B cell (primary cell): ENCODE data around the gene SLC25A6. TPM values are rescaled to one million over a fixed set of nuclear protein-coding genes. Genes with fewer than 3 reads are reported as not detected.

ENCODE experiments used
- ATAC-seq: fragments of 200-7000 bp; cut with Tn5 transposase; one replicate; pipeline ENCODE4 v1.10.0; 2021; ENCODE audit warnings: low read depth, mild to moderate bottlenecking, moderate number of reproducible peaks, moderate library complexity
- CTCF ChIA-PET: fragments of 350-600 bp; sonication (Branson Sonifier 250); formaldehyde crosslinking; loops from one replicate; lab custom pipeline; 2021; ENCODE audit warnings: antibody characterized with exemption, inconsistent platforms; lab: Charles Lee
- POLR2A ChIA-PET: fragments of 350-600 bp; sonication (Branson Sonifier 250); formaldehyde crosslinking; loops from one replicate; lab custom pipeline; 2021; ENCODE audit warnings: antibody characterized with exemption; lab: Charles Lee
- DNase-seq: peaks from one replicate; pipeline ENCODE4 v3.0.0; 2013
- H2AFZ ChIP-seq: 2 replicates; pipeline ENCODE4 v1.6.1; 2012; ENCODE audit warnings: mild to moderate bottlenecking, low read depth, low read length; ENCODE audit not compliant: insufficient read depth, poor library complexity, severe bottlenecking
- H3K27ac ChIP-seq, 2 donors: 1 replicate in 1 of 2; 2 replicates in 1 of 2; pipeline ENCODE4 v1.5.1; 2012 to 2013; ENCODE audit warnings: low read length in 2 of 2, mild to moderate bottlenecking in 2 of 2, moderate library complexity in 1 of 2
- H3K27me3 ChIP-seq, 4 experiments: fragments of 200-600 bp in 1 of 4; sonication (generic) in 1 of 4; replicated peaks in 1 of 4; 1 replicate in 2 of 4; 2 replicates in 2 of 4; pipeline versions ENCODE4 v1.6.1 to v1.7.0; 2013 to 2016; ENCODE audit warnings: low read length in 3 of 4, mild to moderate bottlenecking in 2 of 4, mixed read lengths in 1 of 4, moderate library complexity in 1 of 4; ENCODE audit not compliant: insufficient read depth in 4 of 4, control insufficient read depth in 3 of 4; ENCODE audit errors: control extremely low read depth in 1 of 4
- H3K36me3 ChIP-seq, 2 experiments: replicated peaks in 1 of 2; 1 replicate in 1 of 2; 2 replicates in 1 of 2; pipeline versions ENCODE4 v1.6.1 to v1.7.1; 2013; ENCODE audit warnings: low read length in 1 of 2; ENCODE audit not compliant: insufficient read depth in 2 of 2, control insufficient read depth in 1 of 2; ENCODE audit errors: control extremely low read depth in 1 of 2, extremely low read depth in 1 of 2
- H3K4me1 ChIP-seq, 2 donors: fragments of 200-600 bp in 1 of 2; sonication (generic) in 1 of 2; 1 replicate in 1 of 2; 2 replicates in 1 of 2; pipeline versions ENCODE4 v1.5.1 to v1.6.1; 2013 to 2017; ENCODE audit warnings: low read length in 2 of 2; ENCODE audit not compliant: control insufficient read depth in 2 of 2, insufficient read depth in 2 of 2
- H3K4me2 ChIP-seq: replicated peaks from 2 replicates; pipeline ENCODE3; 2012; ENCODE audit warnings: mild to moderate bottlenecking, low read depth, low read length; ENCODE audit not compliant: poor library complexity, severe bottlenecking
- H3K4me3 ChIP-seq, 5 experiments: fragments of 200-600 bp in 1 of 5; sonication (generic) in 1 of 5; 1 replicate in 3 of 5; 2 replicates in 2 of 5; pipeline versions ENCODE4 v1.5.1 to v1.7.0; 2011 to 2016; ENCODE audit warnings: low read length in 4 of 5, mild to moderate bottlenecking in 4 of 5, low read depth in 2 of 5, control low read depth in 1 of 5, moderate library complexity in 1 of 5; ENCODE audit not compliant: insufficient read depth in 1 of 5; ENCODE audit errors: control extremely low read depth in 1 of 5, extremely low read depth in 1 of 5
- H3K79me2 ChIP-seq: fragments of 200-600 bp; sonication (generic); one replicate; pipeline ENCODE4 v1.6.0; 2016; ENCODE audit warnings: low read length; ENCODE audit not compliant: control insufficient read depth, insufficient read depth
- H3K9ac ChIP-seq: fragments of 200-600 bp; sonication (generic); 2 replicates; pipeline ENCODE4 v1.6.1; 2017; ENCODE audit warnings: mild to moderate bottlenecking, low read length, moderate library complexity
- H3K9me3 ChIP-seq, 3 donors: one replicate each; pipeline versions ENCODE4 v1.6.1 to v1.7.1; 2013; ENCODE audit warnings: low read length in 2 of 3; ENCODE audit not compliant: control insufficient read depth in 2 of 3, insufficient read depth in 1 of 3; ENCODE audit errors: control extremely low read depth in 1 of 3
- H4K20me1 ChIP-seq: 2 replicates; pipeline ENCODE4 v1.6.0; 2012; ENCODE audit warnings: mild to moderate bottlenecking, low read length; ENCODE audit not compliant: insufficient read depth, control insufficient read depth, poor library complexity, severe bottlenecking
- H3K27ac Mint-ChIP-seq: one replicate; pipeline ENCODE4 v1.8.0; 2021; ENCODE audit warnings: mixed read lengths
- H3K27me3 Mint-ChIP-seq: one replicate; pipeline ENCODE4 v1.8.0; 2021; ENCODE audit warnings: mixed read lengths
- H3K4me1 Mint-ChIP-seq: one replicate; pipeline ENCODE4 v1.8.0; 2021; ENCODE audit warnings: mixed read lengths
- H3K4me3 Mint-ChIP-seq: one replicate; pipeline ENCODE4 v1.8.0; 2021; ENCODE audit warnings: mixed read lengths
- H3K9me3 Mint-ChIP-seq: one replicate; pipeline ENCODE4 v1.8.0; 2022; ENCODE audit warnings: mixed read lengths; ENCODE audit not compliant: insufficient read depth
- EZH2 ChIP-seq: IDR thresholded peaks from 2 replicates; pipeline ENCODE4 v1.6.1; 2012; ENCODE audit warnings: borderline replicate concordance, low read depth, mild to moderate bottlenecking, moderate library complexity, low read length; ENCODE audit not compliant: insufficient read depth, poor library complexity, severe bottlenecking
- WGBS: methylation state at CpG from one replicate; pipeline ENCODE4 v1.1.5; 2013; ENCODE audit warnings: missing lambda C conversion rate; ENCODE audit not compliant: insufficient coverage; 5-methylcytosine and 5-hydroxymethylcytosine counted together
- intact Hi-C: fragments of 100-400 bp; cut with micrococcal nuclease; formaldehyde crosslinking; loops from one replicate; pipeline ENCODE4 v1.10.0; 2022
- polyA plus RNA-seq: library from polyadenylated mRNA; depleted of rRNA; stranded (reverse); fragments of >200 nt; gene quantifications from 2 replicates; pipeline ENCODE4 v1.2.3, GENCODE V29; 2012
- total RNA-seq, 2 donors: library from RNA; stranded (reverse); fragments of 120-200 nt in 1 of 2; gene quantifications; 1 replicate in 1 of 2; 2 replicates in 1 of 2; pipeline versions ENCODE4 v1.2.3 to v1.2.4, GENCODE V29; 2013 to 2022
- TF ChIP-seq, protein P1 (sequence below): fragments of 200-600 bp; IDR thresholded peaks from one replicate; pipeline ENCODE4 v1.8.0; 2022; ENCODE audit warnings: antibody characterized with exemption, mild to moderate bottlenecking

The SLC25A6 gene
- total and polyA plus RNA-seq, 2 donors (not counting 1 experiment from before 2014, with no cell fraction given): 343 to 642 TPM

DNA sequence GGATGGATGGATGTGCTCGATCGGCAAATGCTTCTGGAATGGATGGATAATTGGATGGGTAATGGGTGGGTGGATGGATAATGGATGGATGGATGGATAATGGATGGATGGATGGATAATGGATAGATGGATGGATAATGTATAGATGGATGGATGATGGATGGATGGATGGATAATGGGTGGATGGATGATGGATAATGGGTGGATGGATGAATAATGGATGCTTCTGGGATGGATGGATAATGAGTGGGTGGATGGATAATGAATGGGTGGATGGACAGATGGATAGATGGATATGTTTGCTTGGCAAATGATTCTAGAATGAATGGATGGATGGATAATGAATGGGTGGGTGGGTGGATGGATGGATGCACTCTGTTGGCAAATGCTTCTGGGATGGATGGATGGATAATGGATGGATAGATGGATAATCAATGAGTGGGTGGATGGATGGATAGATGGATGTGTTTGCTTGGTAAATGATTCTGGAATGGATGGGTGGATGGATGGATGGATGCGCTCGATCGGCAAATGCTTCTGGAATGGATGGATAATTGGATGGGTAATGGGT, 3.8 kb upstream of the SLC25A6 start:
- H2AFZ ChIP-seq: no peak overlapping the region
- no peak for DNase-seq
- H3K9ac ChIP-seq: no peak overlapping the region
- peaks cover 48% of the 10 kb centered on the region for H3K79me2 ChIP-seq
- H3K4me1 ChIP-seq: peaks cover 11 to 12% of the 10 kb centered on the region in 2 donors
- H3K36me3 ChIP-seq: peaks cover 0 to 18% of the 10 kb centered on the region in 2 experiments
- ChIA-PET CTCF (no interaction called here), POLR2A (no interaction called here)
- no peaks in the 10 kb centered on the region for H3K9me3 Mint-ChIP-seq
- TF ChIP-seq, protein P1, sequence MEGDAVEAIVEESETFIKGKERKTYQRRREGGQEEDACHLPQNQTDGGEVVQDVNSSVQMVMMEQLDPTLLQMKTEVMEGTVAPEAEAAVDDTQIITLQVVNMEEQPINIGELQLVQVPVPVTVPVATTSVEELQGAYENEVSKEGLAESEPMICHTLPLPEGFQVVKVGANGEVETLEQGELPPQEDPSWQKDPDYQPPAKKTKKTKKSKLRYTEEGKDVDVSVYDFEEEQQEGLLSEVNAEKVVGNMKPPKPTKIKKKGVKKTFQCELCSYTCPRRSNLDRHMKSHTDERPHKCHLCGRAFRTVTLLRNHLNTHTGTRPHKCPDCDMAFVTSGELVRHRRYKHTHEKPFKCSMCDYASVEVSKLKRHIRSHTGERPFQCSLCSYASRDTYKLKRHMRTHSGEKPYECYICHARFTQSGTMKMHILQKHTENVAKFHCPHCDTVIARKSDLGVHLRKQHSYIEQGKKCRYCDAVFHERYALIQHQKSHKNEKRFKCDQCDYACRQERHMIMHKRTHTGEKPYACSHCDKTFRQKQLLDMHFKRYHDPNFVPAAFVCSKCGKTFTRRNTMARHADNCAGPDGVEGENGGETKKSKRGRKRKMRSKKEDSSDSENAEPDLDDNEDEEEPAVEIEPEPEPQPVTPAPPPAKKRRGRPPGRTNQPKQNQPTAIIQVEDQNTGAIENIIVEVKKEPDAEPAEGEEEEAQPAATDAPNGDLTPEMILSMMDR: no peak
- no peak for TF ChIP-seq EZH2
- peaks cover 51% of the 10 kb centered on the region for H4K20me1 ChIP-seq
- no peaks in the 10 kb centered on the region for H3K27me3 Mint-ChIP-seq
- peak overlapping the region; percentile 27 for H3K27ac Mint-ChIP-seq
- no peak overlapping the region for H3K27ac ChIP-seq
- no peaks in the 10 kb centered on the region for H3K27me3 ChIP-seq
- no peak overlapping the region for H3K4me3 ChIP-seq
- intact Hi-C loops: loop anchor here (10.0 kb wide), 1 partner anchor 1129 kb away; no protein-coding TSS in a partner anchor
- H3K4me1 Mint-ChIP-seq: peaks cover 19% of the 10 kb centered on the region
- WGBS: 97% methylated on average over 5 of the region's 5 CpGs
- no peak overlapping the region for H3K4me2 ChIP-seq
- peak overlapping the region; percentile 8 for H3K4me3 Mint-ChIP-seq
- no peak for ATAC-seq
- no peaks in the 10 kb centered on the region for H3K9me3 ChIP-seq

DNA sequence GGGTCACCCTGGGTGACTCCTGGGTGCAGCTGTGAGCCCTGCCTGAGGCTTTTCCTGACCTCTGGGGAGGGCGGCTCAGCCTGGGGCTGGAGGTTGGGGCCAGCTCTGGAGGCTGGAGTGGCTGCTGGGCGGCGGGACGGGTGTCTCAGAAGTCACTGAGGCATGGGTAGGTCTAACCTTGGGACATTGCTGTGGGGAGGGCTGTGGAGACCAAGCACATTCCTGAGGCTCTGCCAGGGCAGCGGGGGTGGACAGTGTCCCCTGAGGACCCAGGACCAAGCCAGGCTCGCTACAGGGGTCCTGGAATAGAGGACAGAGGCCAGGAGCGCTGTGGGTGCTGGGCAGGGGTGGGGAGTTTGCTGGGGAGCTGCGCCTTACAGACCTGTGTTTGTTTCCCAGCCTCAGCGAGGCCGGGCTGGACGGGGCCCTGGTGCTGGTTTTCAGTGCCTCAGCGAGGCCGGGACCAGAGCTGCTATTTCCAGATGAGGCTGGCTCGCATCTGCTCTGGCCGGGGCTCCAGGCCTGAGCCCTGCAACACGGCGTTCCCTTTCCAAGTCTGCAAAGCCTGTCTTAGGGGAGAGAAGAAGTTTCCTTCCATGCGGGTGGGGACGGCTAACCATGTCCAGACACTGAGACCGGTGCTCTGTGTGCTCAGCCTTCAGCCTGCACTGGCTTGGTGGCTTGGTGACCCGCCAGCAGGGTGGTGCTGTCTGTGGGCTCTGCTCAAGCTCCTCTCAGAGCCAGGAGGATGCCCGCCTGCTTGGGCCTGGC, 3.0 kb upstream of the SLC25A6 start:
- TF ChIP-seq, protein P1: no peak
- no peak for TF ChIP-seq EZH2
- H3K79me2 ChIP-seq: peaks cover 56% of the 10 kb centered on the region
- no peaks in the 10 kb centered on the region for H3K9me3 ChIP-seq
- H3K4me1 Mint-ChIP-seq: peaks cover 21% of the 10 kb centered on the region
- WGBS: 93% methylated on average over 21 of the region's 22 CpGs
- H3K27ac Mint-ChIP-seq: no peak overlapping the region
- H3K4me3 ChIP-seq: no peak overlapping the region
- CTCF ChIA-PET: no interaction called here
- no peaks in the 10 kb centered on the region for H3K9me3 Mint-ChIP-seq
- intact Hi-C loops: loop anchor here (10.0 kb wide), 1 partner anchor 1130 kb away; no protein-coding TSS in a partner anchor
- H3K9ac ChIP-seq: no peak overlapping the region
- H2AFZ ChIP-seq: no peak overlapping the region
- ATAC-seq (no peak), DNase-seq (no peak)
- peaks cover 0 to 19% of the 10 kb centered on the region in 2 experiments for H3K36me3 ChIP-seq
- H3K27me3 Mint-ChIP-seq: no peaks in the 10 kb centered on the region
- no peak overlapping the region for H3K27ac ChIP-seq
- H3K4me1 ChIP-seq: peaks cover 15 to 20% of the 10 kb centered on the region in 2 donors
- POLR2A ChIA-PET: no interaction called here
- H3K27me3 ChIP-seq: no peaks in the 10 kb centered on the region
- H3K4me3 Mint-ChIP-seq: peak overlapping the region; percentile 29
- H3K4me2 ChIP-seq: no peak overlapping the region
- H4K20me1 ChIP-seq: peaks cover 59% of the 10 kb centered on the region
